Caki2 (cell line): Measurements from ENCODE around the gene CLEC3A. TPM values are rescaled to one million over a fixed set of nuclear protein-coding genes. Genes with fewer than 3 reads are reported as not detected.
"Not testable (repeated sequence)": the region's sequence is repeated elsewhere in the genome, so short reads cannot be mapped to it uniquely, and the experiment has no call there.

Experiments used
- DNase-seq: peaks from one replicate; pipeline ENCODE4 v3.0.0-alpha.2; 2015; ENCODE audit warnings: low read depth
- in situ Hi-C: cut with HindIII; loops from 2 replicates; pipeline ENCODE4 v1.10.0; 2016; ENCODE audit warnings: low sequenced_read_pairs, low pct_unique_long_range_greater_than_20kb, mixed read lengths
- total RNA-seq: library from RNA; depleted of rRNA; stranded (reverse); fragments of >200 nt; shearing (Covaris generic); gene quantifications from 2 replicates; pipeline ENCODE4 v1.2.3, GENCODE V29; 2014; ENCODE audit warnings: low replicate concordance; rRNA removed

The CLEC3A gene, protein sequence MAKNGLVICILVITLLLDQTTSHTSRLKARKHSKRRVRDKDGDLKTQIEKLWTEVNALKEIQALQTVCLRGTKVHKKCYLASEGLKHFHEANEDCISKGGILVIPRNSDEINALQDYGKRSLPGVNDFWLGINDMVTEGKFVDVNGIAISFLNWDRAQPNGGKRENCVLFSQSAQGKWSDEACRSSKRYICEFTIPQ
- total RNA-seq, result not detected in 2 replicates

DNA sequence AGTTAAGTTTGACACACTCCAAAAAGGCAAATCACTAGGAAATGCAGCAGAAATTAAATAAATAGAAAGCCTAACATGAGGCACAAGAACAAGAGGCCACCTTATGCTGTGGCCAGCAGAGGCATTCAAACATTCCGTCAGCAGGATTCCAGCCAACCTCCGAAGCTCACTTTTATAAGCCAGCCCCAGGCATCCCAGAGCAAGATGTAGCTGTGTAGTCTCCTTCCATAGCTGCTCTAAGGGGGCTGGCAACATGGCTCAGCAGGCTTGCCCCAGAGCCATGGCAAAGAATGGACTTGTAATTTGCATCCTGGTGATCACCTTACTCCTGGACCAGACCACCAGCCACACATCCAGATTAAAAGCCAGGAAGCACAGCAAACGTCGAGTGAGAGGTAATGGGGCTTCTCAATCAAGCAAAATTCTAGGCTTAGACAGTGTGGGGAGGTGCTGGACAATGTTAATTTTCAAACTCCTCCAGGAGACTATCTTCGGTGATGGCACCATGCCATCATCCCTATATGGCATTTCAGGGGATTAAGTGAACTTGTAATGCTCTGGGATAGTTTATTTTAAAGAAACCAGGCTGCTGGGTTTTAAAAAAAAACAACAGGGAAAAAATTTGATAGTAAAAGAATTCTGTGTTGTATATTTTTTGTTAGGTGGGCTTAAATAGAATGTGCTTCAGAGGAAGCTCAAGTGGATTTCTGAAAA is at the start of gene CLEC3A:
TSS of gene CLEC3A (plus strand) at position 202 of the 714 bp plus-strand sequence. CDS start at position 281, 79 bp downstream.
- in situ Hi-C loops, result no loop called here
- DNase-seq, result no peak

DNA sequence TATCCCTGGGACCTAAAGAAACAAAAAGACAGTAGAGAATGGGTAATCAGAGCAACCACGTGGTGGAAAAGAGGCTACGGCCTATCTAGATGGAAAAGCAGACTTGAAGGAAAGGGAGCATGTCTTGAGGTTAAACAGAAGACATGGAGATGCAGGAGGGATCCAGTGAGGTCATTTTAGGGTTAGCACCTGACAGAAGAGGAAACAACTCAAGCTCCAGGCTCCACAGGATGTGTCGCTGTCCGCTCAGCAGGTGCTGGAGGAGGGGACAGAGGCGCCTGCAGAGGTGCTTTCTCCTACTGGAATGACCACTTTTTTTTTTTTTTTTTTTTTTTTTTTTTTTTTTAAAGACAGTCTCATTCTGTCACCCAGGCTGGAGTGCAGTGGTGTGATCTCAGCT is 47.5 kb upstream of the CLEC3A start:
- in situ Hi-C loops, result no loop called here
- no peak for DNase-seq

DNA sequence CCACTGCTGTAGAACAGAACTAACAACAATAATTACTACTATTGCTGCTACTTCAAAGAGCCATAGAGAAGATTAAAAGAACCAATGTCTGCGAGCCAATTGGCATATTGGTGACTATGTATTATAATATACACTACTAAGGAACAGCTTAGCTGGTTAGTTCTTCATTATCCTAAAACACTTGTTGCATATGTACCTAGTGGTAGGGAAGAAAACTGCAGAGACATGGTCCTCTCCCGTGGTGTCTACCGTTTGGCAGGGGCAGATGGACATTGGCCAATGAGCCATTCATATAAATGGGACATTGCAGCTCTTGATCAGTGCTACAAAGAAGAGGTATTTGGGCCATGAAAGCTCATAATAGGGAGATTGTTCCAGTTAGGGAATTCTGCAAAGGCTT is 46.4 kb upstream of the CLEC3A start:
- in situ Hi-C loops, result no loop called here
- no peak for DNase-seq

DNA sequence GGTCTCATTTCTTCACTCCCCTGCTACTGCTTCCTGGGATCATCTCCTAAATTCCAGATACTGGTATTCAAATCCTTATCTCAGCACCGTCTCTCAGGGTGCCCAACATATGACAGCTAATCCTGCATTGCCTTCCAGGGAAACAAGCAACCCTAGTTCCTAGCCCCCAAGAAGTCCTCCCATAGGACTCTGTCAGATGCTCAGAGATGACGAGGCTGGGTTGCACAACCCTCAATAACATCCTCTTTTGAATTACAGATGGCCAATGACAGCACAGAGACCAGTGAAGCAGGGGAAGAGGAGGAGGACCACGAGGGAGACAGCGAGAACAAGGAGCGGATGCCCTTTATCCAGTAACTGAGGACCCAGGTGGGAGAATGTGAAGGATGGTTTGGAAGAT is 45.0 kb upstream of the CLEC3A start:
- DNase-seq, result no peak
- in situ Hi-C loops, result no loop called here

DNA sequence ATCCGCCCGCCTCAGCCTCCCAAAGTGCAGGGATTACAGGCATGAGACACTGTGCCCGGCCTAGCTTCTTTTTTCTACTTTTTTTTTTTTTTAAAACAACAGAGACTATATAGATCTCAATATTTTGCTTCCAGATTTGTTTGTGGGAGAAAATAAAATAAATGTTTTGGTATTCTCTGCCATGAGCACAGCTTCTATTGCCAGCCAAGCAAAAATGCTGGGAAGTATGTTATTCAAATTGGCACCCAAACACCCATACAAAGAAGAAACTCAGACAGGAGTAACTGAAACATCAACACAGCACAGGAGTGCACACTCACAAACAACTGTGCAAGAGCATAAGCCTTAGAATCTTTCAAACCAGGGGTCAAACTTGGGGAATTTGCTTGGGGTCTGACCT is 37.2 kb upstream of the CLEC3A start:
- in situ Hi-C loops, result no loop called here
- DNase-seq, result no peak

DNA sequence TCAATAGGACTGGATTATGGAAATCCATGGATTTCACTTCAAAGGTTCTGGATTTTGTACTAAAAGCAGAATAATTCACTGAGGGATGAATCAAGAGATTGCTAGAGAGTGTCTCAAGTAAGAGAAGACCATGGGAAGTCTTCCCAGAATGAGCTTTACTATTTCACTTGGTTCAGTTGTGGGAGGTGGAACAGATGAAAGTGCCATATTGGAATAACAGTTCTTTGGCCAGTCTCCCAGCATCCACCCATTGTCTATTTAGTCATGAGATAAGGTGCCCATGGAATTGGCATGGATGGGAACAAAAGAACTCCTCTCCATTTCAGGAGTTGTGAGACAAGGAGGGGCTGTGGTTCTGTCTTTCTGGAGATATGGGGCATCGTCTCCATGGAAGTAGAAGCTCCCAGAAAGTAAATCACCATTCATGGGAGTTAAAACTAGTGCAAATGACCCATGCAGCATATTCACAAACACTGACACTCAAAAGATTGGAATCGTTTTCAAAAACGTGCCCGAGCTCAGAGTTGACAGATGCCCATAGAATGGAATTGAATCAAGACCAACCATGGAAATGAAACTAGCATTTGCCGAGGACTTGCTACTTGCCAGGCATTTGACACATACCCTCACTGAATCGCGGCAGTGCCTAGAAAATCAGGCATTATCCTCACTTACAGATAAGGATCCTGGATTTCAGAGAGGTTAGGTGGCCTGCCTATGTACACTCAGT is 36.2 kb upstream of the CLEC3A start:
- in situ Hi-C loops, result no loop called here
- no peak for DNase-seq

DNA sequence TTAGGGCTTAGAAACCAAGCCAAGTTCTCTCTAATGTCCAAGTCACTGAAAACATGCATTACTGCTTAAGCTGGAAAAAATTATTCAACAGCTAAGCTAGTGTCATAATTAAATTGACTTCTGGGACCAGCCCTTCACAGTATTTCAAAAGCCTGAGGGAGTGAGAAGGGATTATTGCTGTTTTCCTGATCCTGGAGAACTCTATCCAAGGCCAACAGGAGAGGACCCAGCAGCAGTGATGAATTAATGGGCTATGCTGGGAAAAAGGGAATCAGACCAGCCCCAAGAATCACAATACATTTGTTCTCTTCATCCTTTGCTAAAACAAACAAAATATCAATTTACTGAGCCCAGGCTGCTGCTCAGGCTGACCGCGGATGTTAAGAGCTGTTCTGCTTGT is 34.5 kb upstream of the CLEC3A start:
- in situ Hi-C loops, result no loop called here

DNA sequence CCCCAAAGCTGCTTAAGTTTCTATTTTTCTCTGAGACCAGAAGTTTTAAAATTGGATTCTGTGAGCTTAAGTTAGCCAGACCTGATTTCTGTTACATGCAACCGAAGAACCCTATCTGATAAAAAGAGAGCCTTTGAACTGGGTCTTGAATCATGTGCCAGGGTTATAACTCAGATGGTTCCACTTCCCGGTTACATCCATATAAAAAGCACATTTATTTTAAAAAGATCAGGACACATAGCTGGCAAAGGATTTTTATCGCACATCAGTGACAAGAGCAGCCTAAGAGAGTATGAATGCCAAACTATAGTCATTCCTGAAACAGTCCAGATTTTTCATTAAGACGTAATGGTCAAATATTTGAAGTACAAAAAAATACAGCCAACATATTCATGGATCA is 32.5 kb upstream of the CLEC3A start:
- in situ Hi-C loops, result no loop called here
- DNase-seq, result no peak

More for the DNA sequence above, 34.5 kb upstream of the CLEC3A start:
- DNase-seq, result no peak

DNA sequence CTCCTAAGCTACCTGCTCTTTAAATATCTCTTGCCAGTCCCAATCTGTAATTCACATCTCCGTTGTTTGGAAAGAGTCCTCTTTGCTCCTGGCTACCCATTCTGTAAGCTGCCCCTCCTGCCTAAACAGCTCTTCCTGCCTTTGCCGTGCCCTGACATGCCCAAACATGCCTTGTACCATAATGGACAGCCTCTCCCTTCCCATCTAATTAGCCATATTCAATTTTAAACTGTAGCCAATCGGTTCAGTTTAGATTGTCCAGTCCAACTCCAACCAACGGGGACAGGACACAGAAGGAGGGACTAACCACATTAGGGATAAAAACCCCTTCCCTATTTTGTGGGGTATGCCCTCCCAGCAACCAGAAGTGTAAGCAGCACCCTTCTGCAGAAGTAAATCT is 30.6 kb upstream of the CLEC3A start:
- in situ Hi-C loops, result no loop called here
- DNase-seq, result no peak

DNA sequence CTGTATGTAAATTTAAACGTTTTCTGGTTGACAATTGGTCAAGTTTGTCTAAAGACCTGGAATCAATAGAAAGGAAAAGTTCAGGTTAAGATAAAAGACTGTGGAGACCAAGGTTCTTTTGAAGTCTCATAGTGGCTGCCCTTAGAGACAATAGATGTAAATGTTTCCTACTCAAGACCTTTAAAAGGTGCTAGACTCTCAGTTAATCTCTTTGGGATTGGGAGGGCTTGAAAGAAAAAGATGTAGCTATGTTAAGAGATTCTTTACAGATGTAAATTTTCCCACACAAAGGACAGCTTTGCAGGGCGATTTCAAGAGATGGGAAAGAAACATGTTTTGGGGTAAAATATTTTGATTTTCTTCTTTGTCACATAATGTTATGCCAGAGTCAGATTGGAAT is 30.0 kb upstream of the CLEC3A start:
- DNase-seq, in situ Hi-C loops: not testable (repeated sequence)

DNA sequence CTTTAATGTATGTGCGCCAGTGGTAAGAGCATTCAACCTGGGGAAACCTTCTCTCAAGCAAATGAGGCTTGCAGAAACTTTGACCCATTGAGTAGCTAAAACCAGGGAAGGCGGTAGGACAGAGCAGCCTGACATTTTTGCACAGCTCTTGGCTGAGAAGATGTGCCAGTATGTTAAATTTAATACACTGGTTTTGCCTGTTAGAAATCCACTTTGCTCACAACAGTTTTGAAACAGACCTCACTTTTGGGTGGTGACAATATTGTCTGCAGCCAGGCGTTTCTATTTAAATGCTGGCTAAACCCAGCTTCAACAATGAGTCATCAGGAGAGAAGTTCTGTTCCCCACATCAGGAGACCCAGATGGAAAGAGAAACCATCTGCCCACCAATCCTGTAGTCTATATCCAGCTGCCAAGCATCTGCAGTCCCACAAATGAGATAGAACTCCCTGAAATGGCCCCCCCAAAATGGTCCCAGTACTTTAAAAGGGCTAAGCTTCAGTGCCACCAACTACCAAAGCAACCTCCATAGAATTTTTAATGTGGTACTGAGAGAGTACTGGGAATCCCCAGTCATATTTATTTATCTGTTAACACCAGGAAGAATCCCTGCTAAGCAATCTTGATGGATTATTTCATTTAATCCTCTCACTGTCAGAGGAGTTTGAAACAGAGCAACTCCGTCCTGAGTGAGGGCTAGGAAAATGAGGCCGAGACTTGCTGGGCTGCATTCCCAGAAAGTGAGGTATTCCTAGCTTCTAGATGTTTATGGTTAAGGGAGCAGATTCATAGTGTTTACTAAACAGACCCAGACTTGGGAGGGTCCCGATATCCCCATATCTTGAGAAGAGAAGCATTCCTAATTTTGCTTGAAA is 29.0 kb upstream of the CLEC3A start:
- DNase-seq, result no peak
- in situ Hi-C loops, result no loop called here

DNA sequence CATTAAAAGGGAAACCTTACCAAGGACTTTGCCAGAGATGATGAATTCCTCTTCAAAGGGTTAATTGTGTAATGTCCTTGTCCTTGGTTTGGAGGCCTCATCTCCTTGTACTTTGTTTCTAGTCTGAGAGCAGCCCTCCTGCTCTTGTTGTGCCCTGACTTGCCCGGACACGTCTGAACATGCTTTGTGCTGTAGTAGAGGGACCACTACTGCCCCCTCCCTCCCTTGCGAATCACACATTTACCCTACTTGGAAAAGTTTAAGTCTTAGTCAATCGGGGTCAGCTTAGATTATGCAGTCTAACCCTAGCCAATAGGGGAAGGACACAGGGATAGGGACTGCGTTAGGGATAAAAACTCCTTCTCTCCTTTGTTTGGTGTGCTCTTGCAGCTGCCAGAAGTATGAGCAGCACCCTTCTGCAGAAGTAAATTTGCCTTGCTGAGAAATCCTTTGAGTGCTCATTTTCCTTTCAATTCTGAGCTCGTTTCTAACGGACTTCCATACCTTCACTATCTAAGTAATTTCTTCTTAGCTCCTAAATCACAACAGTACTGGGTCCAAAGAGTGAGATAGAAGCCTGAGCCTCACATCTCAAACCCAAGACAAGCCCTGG is 26.4 kb upstream of the CLEC3A start:
- no peak for DNase-seq
- in situ Hi-C loops, result no loop called here

DNA sequence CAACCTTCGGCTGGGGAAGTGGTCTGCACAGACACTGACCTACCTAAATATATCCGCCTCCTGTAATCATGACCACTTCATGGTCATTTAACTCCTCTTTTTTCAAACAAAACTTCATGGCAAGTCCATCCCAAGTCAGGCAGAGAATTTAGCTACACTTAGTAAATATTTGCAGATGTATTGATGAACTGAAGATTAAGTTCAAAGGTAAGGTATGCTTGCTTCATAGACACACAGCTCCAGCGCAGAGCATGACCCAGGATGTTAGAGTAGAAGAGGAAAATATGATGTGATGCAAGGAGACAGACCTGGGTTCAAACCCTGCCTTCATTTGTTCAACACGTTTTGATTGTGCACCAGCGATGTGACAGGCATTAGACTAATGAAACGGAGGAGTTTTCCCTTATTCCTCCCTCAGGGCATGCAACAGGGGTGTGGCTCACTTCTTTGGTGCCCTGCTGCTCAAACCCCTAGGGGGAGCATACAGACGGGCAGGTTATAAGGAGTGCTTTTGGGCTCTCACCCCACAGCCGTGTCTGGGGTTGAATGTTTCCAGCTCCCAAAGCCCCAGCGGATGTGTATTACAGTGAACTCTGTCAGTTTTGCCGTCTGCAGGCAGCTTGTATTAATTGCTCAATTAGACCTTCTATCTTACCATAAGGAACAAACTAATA is 23.9 kb upstream of the CLEC3A start:
- in situ Hi-C loops, result no loop called here
- DNase-seq, result no peak

DNA sequence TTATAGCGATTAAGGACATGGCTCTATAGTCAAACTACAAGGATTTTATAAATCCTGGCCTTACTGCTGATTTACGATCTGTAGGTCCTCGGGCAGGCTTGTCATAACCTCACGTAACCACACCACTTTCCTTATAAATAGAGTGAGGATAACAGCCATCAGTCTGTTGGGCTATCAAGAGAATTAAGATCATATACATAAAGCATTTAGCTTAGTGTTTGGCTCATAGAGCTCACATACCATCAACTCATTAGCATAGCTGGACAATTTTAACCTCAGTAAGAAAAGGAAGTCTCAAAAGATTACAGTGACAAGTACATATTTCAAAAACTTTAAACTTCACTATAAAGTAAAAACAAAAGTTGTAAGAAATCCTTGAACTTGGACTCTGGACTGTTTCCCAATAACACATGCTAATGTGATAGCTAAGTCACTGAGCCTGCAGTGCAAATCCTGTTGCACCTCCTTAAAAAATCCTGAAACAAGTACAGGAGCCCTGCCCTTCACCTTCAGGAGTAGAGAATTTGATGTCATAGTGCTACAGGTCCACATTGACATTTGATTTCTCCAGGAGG is 20.8 kb upstream of the CLEC3A start:
- DNase-seq, result no peak

DNA sequence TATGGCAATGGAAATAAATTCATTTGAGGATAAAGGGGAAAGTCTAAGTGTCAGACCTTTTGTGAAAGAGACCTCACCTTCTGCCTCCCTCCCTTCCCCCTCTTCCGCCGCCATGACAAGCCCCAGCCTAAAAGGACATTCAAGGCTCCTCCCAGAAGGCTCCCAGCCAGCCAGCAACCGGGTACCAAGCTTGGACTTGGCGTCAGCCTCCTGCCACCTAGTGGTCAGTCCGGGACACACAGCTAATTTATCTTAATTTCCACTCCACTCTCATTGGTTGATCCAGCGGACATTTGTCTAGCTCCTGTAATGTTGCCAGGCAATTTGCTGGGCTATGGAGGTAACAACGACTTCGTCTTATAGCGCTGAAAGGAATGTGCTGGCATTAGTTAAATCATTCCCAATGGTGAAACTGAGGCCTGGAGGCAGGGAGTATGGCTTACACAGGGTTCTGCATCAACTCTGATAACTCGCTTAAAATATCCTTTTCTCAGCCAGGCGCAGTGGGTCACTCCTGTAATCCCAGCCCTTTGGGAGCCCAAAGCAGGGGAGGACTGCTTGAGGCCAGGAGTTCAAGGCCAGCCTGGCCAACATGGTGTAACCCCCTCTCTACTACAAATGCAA is 19.3 kb upstream of the CLEC3A start:
- in situ Hi-C loops, result no loop called here
- DNase-seq, result peak; percentile 73

More for the DNA sequence above, 20.8 kb upstream of the CLEC3A start:
- in situ Hi-C loops, result no loop called here

DNA sequence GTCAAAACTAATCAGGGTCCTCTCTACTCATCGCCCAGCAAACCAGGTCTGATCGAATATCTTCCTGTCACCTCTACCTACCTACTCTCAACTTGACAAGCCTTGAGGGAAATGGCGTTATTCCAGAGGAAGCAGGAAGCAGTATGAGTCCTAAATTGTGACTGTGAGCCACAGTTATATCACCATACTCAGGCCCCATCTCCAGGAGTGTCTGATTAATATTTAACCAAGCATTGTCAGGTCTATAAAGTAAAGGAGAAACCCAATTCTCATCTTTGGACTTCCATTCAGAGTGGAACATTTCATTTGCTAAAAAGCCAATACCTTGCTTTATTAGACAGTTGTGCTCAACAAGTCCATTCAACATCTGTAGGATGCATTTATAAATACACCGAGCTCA is 17.8 kb upstream of the CLEC3A start:
- in situ Hi-C loops, result no loop called here
- no peak for DNase-seq

DNA sequence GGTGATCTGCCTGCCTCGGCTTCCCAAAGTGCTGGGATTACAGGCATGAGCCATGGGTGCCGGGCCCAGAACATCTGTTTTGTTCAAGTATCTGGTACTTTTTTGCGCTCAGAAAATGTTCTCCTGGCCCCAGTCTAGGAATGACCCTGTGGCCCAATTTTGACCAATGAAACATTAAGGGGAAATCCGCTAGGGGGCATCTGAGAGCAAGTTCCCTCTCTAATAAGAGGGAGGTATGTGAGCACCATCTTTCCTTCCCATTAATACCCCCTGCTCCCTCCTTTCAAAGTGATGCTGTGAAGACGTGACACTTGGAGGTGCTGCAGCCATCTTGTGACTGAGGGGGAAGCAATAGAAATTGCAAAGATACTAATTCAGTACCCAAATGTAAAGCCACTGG is 16.5 kb upstream of the CLEC3A start:
- no peak for DNase-seq
- in situ Hi-C loops, result no loop called here
